OCI-LY7 (cell line): ENCODE data around the gene PDS5A. TPM values are rescaled to one million over a fixed set of nuclear protein-coding genes. Genes with fewer than 3 reads are reported as not detected.
A peak's percentile ranks its signal among the peaks of the same experiment; 100 is the strongest.
"Not testable (repeated sequence)": the region's sequence is repeated elsewhere in the genome, so short reads cannot be mapped to it uniquely, and the experiment has no call there.

Experiments used
- BruUV-seq: library from RNA; stranded (reverse); fragments of 400-500 nt; replicated peaks from 2 replicates; lab custom pipeline; 2021; lab: Mats Ljungman, UMichigan
- CTCF ChIA-PET: fragments of 300-600 bp; sonication (Branson Sonifier 250); formaldehyde crosslinking; loops from one replicate; lab custom pipeline; 2022; ENCODE audit warnings: antibody characterized with exemption; ENCODE audit not compliant: unreplicated experiment; lab: Charles Lee
- POLR2A ChIA-PET: fragments of 300-600 bp; sonication (Branson Sonifier 250); formaldehyde crosslinking; loops from one replicate; lab custom pipeline; 2022; ENCODE audit warnings: antibody characterized with exemption; lab: Charles Lee
- DNase-seq: peaks from one replicate; pipeline ENCODE4 v3.0.0-alpha.2; 2015; ENCODE audit warnings: low spot score
- H2AFZ ChIP-seq: fragments of 200-600 bp; sonication (generic), shearing (Covaris generic); 2 replicates; pipeline ENCODE4 v1.6.1; 2014; ENCODE audit warnings: mild to moderate bottlenecking, antibody characterized with exemption, low read length, moderate library complexity
- H3K27ac ChIP-seq: fragments of 200-600 bp; sonication (generic); 2 replicates; pipeline ENCODE4 v1.5.1; 2014; ENCODE audit warnings: mixed run types, low read depth, mild to moderate bottlenecking, moderate library complexity, low read length, inconsistent platforms; ENCODE audit not compliant: poor library complexity, severe bottlenecking
- H3K36me3 ChIP-seq: fragments of 200-600 bp; sonication (generic); 2 replicates; pipeline ENCODE4 v1.6.1; 2014; ENCODE audit warnings: mild to moderate bottlenecking, antibody characterized with exemption, low read length, moderate library complexity, mixed read lengths; ENCODE audit not compliant: insufficient read depth
- H3K4me1 ChIP-seq: fragments of 200-600 bp; sonication (generic); 2 replicates; pipeline ENCODE4 v1.5.1; 2014; ENCODE audit warnings: mild to moderate bottlenecking, low read length; ENCODE audit not compliant: insufficient read depth, poor library complexity, severe bottlenecking
- H3K4me2 ChIP-seq: fragments of 200-600 bp; sonication (generic); 2 replicates; pipeline ENCODE4 v1.6.1; 2014; ENCODE audit warnings: mild to moderate bottlenecking, low read length
- H3K4me3 ChIP-seq: fragments of 200-600 bp; sonication (generic); 2 replicates; pipeline ENCODE4 v1.5.1; 2014; ENCODE audit warnings: mild to moderate bottlenecking, low read depth, low read length; ENCODE audit not compliant: poor library complexity, severe bottlenecking
- H3K79me2 ChIP-seq: fragments of 200-600 bp; sonication (generic); 2 replicates; pipeline ENCODE4 v1.6.1; 2016; ENCODE audit warnings: low read depth, mild to moderate bottlenecking, low read length, moderate library complexity, mixed read lengths; ENCODE audit not compliant: insufficient read depth
- H3K9me2 ChIP-seq: fragments of 200-600 bp; sonication (generic); 2 replicates; pipeline ENCODE4 v1.6.1; 2016; ENCODE audit warnings: mild to moderate bottlenecking, low read length, mixed read lengths; ENCODE audit not compliant: insufficient read depth
- H3K9me3 ChIP-seq: fragments of 200-600 bp; sonication (generic); 2 replicates; pipeline ENCODE4 v1.6.1; 2014; ENCODE audit warnings: mild to moderate bottlenecking, mixed run types, low read length, mixed read lengths
- H4K20me1 ChIP-seq: fragments of 200-600 bp; sonication (generic); 2 replicates; pipeline ENCODE4 v1.6.1; 2014; ENCODE audit warnings: mild to moderate bottlenecking, antibody characterized with exemption, low read length, moderate library complexity, mixed read lengths; ENCODE audit not compliant: insufficient read depth
- CTCF ChIP-seq: fragments of 200-600 bp; sonication (generic); conservative IDR thresholded peaks from 2 replicates; pipeline ENCODE4 v1.5.1; 2014; ENCODE audit warnings: mild to moderate bottlenecking, antibody characterized with exemption, low read length, moderate library complexity, mixed read lengths
- EZH2phosphoT487 ChIP-seq: fragments of 200-600 bp; sonication (generic); IDR thresholded peaks from 2 replicates; pipeline ENCODE4 v1.6.1; 2018; ENCODE audit warnings: low read depth, borderline replicate concordance, mild to moderate bottlenecking, mixed run types, antibody characterized with exemption, low read length, moderate library complexity, mixed read lengths
- intact Hi-C: fragments of 100-400 bp; cut with micrococcal nuclease; formaldehyde crosslinking; loops from one replicate; pipeline ENCODE4 v1.10.0; 2022; ENCODE audit not compliant: unreplicated experiment
- total RNA-seq, 2 experiments: library from RNA; depleted of rRNA in 1 of 2; stranded (reverse); fragments of >200 nt in 1 of 2; shearing (Covaris generic) in 1 of 2; gene quantifications; 2 replicates each; pipeline ENCODE4 v1.2.3, GENCODE V29; 2014 to 2022

PDS5A gene
- total RNA-seq, 2 experiments from 2014 or later: 69.5 to 114 TPM

DNA sequence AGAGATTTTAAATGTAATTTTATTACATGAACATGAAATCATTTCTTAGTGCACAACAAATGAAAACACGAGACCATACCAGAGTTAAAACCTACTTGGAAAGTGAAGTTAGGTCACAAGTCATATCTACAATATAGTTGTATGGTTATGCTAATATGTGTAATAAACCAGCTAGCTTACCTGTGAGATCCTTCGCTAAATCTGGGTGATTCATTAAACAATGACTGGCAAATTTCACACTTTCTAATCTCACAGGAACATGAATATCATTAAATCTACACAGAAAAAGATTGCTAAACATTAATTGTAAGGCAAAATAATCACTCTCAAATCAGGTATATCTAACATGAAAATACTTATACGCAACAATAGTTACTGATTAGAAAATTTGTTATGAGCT is 67.6 kb downstream of the PDS5A start:
- no peaks in the 10 kb centered on the region for H4K20me1 ChIP-seq
- POLR2A ChIA-PET: interaction anchor here (1.3 kb wide), 1 partner anchor 65 kb away, joined by 4 read pairs; no protein-coding TSS in a partner anchor
- peaks cover 92% of the 10 kb centered on the region for H3K36me3 ChIP-seq
- H3K4me3 ChIP-seq: no peak overlapping the region
- TSS peak; percentile 3 for BruUV-seq
- no peaks in the 10 kb centered on the region for H3K4me1 ChIP-seq
- intact Hi-C loops: no loop called here
- no peak for DNase-seq
- no peaks in the 10 kb centered on the region for H3K9me2 ChIP-seq
- CTCF ChIA-PET: no interaction called here
- no peak for TF ChIP-seq CTCF
- no peak for TF ChIP-seq EZH2phosphoT487
- H3K79me2 ChIP-seq: no peaks in the 10 kb centered on the region
- H3K9me3 ChIP-seq: no peaks in the 10 kb centered on the region
- H2AFZ ChIP-seq: no peak overlapping the region
- H3K27ac ChIP-seq: no peak overlapping the region
- H3K4me2 ChIP-seq: no peak overlapping the region

DNA sequence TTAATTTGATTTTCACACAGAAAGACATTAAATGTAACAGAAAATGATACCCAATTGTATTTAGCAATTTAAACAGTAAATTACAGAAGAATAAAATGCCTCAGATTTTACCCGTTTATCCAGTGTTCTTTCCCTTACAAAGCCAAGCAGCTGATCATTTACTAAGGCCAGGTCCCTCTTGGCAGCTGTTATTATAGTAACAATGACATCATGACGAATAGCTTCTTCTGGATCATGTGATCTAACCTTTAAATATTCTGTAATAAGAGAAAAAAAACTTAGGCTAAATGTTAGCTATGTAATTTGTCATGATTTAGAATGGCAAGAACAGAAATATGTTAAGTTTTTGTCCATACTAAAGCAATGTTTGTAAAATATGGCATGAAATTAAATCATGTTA is 69.4 kb downstream of the PDS5A start:
- Histone ChIP-seq H3K4me2 (no peak overlapping the region), H3K9me2 (no peaks in the 10 kb centered on the region), H3K27ac (no peak overlapping the region), H2AFZ (no peak overlapping the region), H3K4me3 (no peak overlapping the region), H3K9me3 (no peaks in the 10 kb centered on the region), H3K4me1 (no peaks in the 10 kb centered on the region), H3K36me3 (peaks cover 84% of the 10 kb centered on the region), H3K79me2 (no peaks in the 10 kb centered on the region), H4K20me1 (no peaks in the 10 kb centered on the region)
- DNase-seq: no peak
- POLR2A ChIA-PET: interaction anchor here (0.5 to 1.7 kb wide), 7 partner anchors 14 to 1034 kb away, joined by 3 to 4 read pairs (median 3); no protein-coding TSS in a partner anchor
- intact Hi-C loops: no loop called here
- BruUV-seq: no TSS peak
- CTCF ChIA-PET: no interaction called here
- TF ChIP-seq CTCF: no peak
- TF ChIP-seq EZH2phosphoT487: no peak

GRCh38 chr4:39905656-39906055 is 72.1 kb downstream of the PDS5A start:
- POLR2A ChIA-PET: interaction anchor here (0.7 to 1.2 kb wide), 3 partner anchors 19 to 72 kb away, joined by 3 to 5 read pairs (median 3); no protein-coding TSS in a partner anchor

GRCh38 chr4:39905019-39905418 is 72.7 kb downstream of the PDS5A start:
- POLR2A ChIA-PET, CTCF ChIA-PET, BruUV-seq: not testable (repeated sequence)

More at GRCh38 chr4:39905656-39906055, 72.1 kb downstream of the PDS5A start:
- BruUV-seq: no TSS peak
- no peak overlapping the region for H3K4me2 ChIP-seq
- TF ChIP-seq EZH2phosphoT487: no peak
- TF ChIP-seq CTCF: no peak
- no peak overlapping the region for H3K4me3 ChIP-seq
- H3K9me2 ChIP-seq: no peaks in the 10 kb centered on the region
- CTCF ChIA-PET: no interaction called here
- H3K9me3 ChIP-seq: no peaks in the 10 kb centered on the region
- H2AFZ ChIP-seq: no peak overlapping the region
- no peak overlapping the region for H3K27ac ChIP-seq
- H3K4me1 ChIP-seq: no peaks in the 10 kb centered on the region
- no peaks in the 10 kb centered on the region for H3K79me2 ChIP-seq
- H4K20me1 ChIP-seq: no peaks in the 10 kb centered on the region
- DNase-seq: no peak
- intact Hi-C loops: no loop called here
- peaks cover 84% of the 10 kb centered on the region for H3K36me3 ChIP-seq

More at GRCh38 chr4:39905019-39905418, 72.7 kb downstream of the PDS5A start:
- H3K4me2 ChIP-seq, H3K4me1 ChIP-seq, intact Hi-C loops, H3K27ac ChIP-seq, H4K20me1 ChIP-seq, H3K9me2 ChIP-seq, H2AFZ ChIP-seq, DNase-seq, H3K9me3 ChIP-seq, H3K79me2 ChIP-seq, H3K4me3 ChIP-seq: not testable (repeated sequence)
- H3K36me3 ChIP-seq: peaks cover 84% of the 10 kb centered on the region
